Upper lobe of left lung (tissue), 6 donors: ENCODE data around the gene FAM131B. TPM values are rescaled to one million over a fixed set of nuclear protein-coding genes. Genes with fewer than 3 reads are reported as not detected.
A peak's percentile ranks its signal among the peaks of the same experiment; 100 is the strongest.
"Not testable (repeated sequence)": the region's sequence is repeated elsewhere in the genome, so short reads cannot be mapped to it uniquely, and the experiment has no call there.

Source experiments
- ATAC-seq, 2 donors: fragments of 200-7000 bp; cut with Tn5 transposase; one replicate each; pipeline ENCODE4 v1.9.1; 2022; ENCODE audit warnings: mild to moderate bottlenecking in 2 of 2, moderate library complexity in 2 of 2; ENCODE audit not compliant: low FRiP score in 2 of 2
- DNase-seq, 2 donors: peaks; one replicate each; pipeline ENCODE4 v3.0.0-alpha.2; 2019 to 2020
- H3K27ac ChIP-seq, 4 donors: fragments of 200-600 bp; sonication (generic); one replicate each; pipeline ENCODE4 v1.5.1; 2016 to 2019
- H3K27me3 ChIP-seq, 4 donors: fragments of 200-600 bp; sonication (generic); one replicate each; pipeline ENCODE4 v1.5.1; 2017 to 2019
- H3K36me3 ChIP-seq, 4 donors: fragments of 200-600 bp; sonication (generic); one replicate each; pipeline ENCODE4 v1.5.1; 2016 to 2019
- H3K4me1 ChIP-seq, 4 donors: fragments of 200-600 bp; sonication (generic); one replicate each; pipeline ENCODE4 v1.5.1; 2018 to 2019
- H3K4me3 ChIP-seq, 4 donors: fragments of 200-600 bp; sonication (generic); one replicate each; pipeline ENCODE4 v1.5.1; 2017 to 2019; ENCODE audit warnings: mild to moderate bottlenecking in 2 of 4, moderate library complexity in 1 of 4
- H3K9me3 ChIP-seq, 4 donors: fragments of 200-600 bp; sonication (generic); one replicate each; pipeline ENCODE4 v1.5.1; 2018 to 2019
- EP300 ChIP-seq, 4 donors: sonication (generic); formaldehyde crosslinking; IDR thresholded peaks; one replicate each; pipeline ENCODE4 v1.5.1; 2017; ENCODE audit warnings: antibody characterized with exemption in 4 of 4, control low read depth in 2 of 4
- POLR2A ChIP-seq, 4 donors: fragments of 450-650 bp; IDR thresholded peaks; one replicate each; pipeline ENCODE4 v1.5.1; 2016 to 2017; ENCODE audit warnings: antibody characterized with exemption in 4 of 4, mild to moderate bottlenecking in 2 of 4
- POLR2AphosphoS5 ChIP-seq, 2 donors: sonication (generic); formaldehyde crosslinking; IDR thresholded peaks; one replicate each; pipeline ENCODE4 v1.5.1; 2017; ENCODE audit warnings: antibody characterized with exemption in 2 of 2
- WGBS, 2 donors: methylation state at CpG; one replicate each; pipeline ENCODE4 v1.1.5; 2017 to 2018; 5-methylcytosine and 5-hydroxymethylcytosine counted together
- total RNA-seq, 6 donors: library from RNA; depleted of rRNA in 4 of 6; stranded (reverse); fragments of >200 nt in 4 of 6; gene quantifications; one replicate each; pipeline versions ENCODE4 v1.1.0 to v1.2.1, GENCODE V29; 2016 to 2021
- TF ChIP-seq, protein P1 (sequence below), 6 experiments: fragments of 450-650 bp in 4 of 6; fragments of 200-600 bp in 2 of 6; sonication (generic) in 2 of 6; IDR thresholded peaks; one replicate each; pipeline ENCODE4 v1.5.1; 2016 to 2019; ENCODE audit warnings: antibody characterized with exemption in 6 of 6
- donor health status: DM: no; HTN: no; CAD: no; lungs with moderate emphysema.
- donor health status: DM: no; HTN: yes; CAD: no; lungs with severe emphysema.

Gene FAM131B
- total RNA-seq, 6 donors from 2014 or later, result 0.59 to 5.7 (median 0.67) TPM; not detected in 1

DNA sequence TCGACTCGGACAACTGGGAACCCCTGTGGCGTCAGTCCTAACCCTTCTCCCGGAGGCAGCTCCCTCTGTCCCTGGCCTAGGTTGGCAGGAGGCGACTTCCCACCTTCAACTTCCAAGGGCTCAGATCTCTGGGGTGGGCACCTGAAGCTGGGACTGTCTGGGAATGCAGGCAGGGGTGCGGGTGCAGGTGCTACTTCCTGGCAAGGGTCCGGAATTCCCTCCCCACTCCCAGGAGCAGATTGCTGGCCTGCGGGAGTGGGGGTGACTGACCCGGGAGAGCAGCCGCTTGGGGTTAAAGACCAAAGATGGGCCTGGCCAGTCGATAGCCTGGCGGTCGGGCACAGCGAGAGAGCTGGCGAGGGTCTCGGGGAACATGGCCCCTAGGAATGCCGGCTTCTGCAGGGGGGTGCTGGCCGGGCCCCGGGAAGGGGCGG is 45.8 kb upstream of the FAM131B start:
- ATAC-seq, result no peak
- Histone ChIP-seq H3K4me3 (peak overlapping the region; percentile 19 to 62 (median 56)), H3K9me3 (no peaks in the 10 kb centered on the region), H3K4me1 (peaks cover 18 to 38% (median 33%) of the 10 kb centered on the region in 4 donors), H3K27me3 (no peaks in the 10 kb centered on the region), H3K27ac (peak overlapping the region; percentile 40 to 81 (median 74)), H3K36me3 (no peaks in the 10 kb centered on the region)
- 16 to 34% methylated on average over 11 to 16 of the region's 20 CpGs for WGBS, 2 donors
- DNase-seq, result no peak
- TF ChIP-seq POLR2A (IDR thresholded peaks at IDR 0.05) (no peak), POLR2AphosphoS5 (IDR thresholded peaks at IDR 0.05) (no peak), EP300 (IDR thresholded peaks at IDR 0.05) (no peak)
- TF ChIP-seq, protein P1, sequence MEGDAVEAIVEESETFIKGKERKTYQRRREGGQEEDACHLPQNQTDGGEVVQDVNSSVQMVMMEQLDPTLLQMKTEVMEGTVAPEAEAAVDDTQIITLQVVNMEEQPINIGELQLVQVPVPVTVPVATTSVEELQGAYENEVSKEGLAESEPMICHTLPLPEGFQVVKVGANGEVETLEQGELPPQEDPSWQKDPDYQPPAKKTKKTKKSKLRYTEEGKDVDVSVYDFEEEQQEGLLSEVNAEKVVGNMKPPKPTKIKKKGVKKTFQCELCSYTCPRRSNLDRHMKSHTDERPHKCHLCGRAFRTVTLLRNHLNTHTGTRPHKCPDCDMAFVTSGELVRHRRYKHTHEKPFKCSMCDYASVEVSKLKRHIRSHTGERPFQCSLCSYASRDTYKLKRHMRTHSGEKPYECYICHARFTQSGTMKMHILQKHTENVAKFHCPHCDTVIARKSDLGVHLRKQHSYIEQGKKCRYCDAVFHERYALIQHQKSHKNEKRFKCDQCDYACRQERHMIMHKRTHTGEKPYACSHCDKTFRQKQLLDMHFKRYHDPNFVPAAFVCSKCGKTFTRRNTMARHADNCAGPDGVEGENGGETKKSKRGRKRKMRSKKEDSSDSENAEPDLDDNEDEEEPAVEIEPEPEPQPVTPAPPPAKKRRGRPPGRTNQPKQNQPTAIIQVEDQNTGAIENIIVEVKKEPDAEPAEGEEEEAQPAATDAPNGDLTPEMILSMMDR (IDR thresholded peaks at IDR 0.05), result no peak

DNA sequence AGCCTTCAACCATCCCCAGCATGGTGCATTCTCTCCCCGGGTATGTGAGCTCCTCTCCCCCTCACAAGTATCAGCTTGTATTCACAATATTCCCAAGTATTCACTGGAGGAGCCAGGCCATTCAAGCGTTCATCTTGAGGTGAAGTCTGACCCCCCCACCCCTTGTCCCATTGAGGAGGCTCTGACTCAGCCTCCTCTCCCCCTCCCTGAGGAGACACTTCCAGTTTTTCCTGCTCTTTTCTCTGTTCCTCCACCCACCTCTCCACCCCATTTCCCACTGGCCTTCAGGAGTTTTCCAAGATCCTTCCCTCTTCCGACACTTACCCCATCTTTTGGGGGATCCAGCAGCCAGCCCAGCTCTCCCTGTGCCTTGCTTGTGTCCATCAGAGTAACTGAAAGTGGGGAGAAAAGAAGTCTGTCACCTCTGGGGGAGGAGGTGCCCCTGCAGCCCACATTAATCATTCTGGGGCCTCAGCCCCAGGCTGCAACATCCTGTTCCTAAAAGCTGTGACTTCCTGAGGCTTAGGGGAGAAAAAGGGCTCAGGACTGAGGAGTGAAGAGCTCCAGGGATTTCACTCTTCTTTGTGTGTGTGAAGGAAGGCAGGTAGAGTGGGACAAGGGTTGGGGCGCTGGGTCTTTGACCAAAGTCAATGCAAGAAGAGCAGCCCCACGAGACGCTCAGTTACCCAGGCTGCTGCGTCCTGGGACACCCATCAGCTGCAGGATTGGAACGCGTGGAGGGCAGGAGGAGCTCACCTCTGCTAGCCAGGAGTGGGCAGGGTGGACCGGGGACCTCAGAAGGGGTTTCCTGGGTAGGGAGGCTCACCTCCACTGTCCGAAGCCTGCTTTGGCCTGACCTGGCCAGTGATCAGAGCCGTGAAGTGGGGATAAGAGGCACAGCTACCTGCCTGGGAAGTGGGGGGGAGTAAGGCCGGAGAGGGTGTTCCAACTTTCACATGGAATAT is 45.1 kb upstream of the FAM131B start:
- peaks cover 18 to 38% (median 33%) of the 10 kb centered on the region in 4 donors for H3K4me1 ChIP-seq
- TF ChIP-seq, protein P1 (IDR thresholded peaks at IDR 0.05), result no peak
- TF ChIP-seq EP300 (IDR thresholded peaks at IDR 0.05), result no peak
- TF ChIP-seq POLR2A (IDR thresholded peaks at IDR 0.05), result no peak
- no peak for TF ChIP-seq POLR2AphosphoS5 (IDR thresholded peaks at IDR 0.05)
- no peak for DNase-seq
- H3K9me3 ChIP-seq, result no peaks in the 10 kb centered on the region
- 44 to 53% methylated on average over 10 to 13 of the region's 13 CpGs for WGBS, 2 donors
- peak; percentile 3 to 4 for ATAC-seq
- no peaks in the 10 kb centered on the region for H3K36me3 ChIP-seq
- H3K27me3 ChIP-seq, result no peaks in the 10 kb centered on the region
- peak overlapping the region; percentile 40 to 81 (median 74) for H3K27ac ChIP-seq
- H3K4me3 ChIP-seq, result peak overlapping the region in 3 of 4 donors; percentile 53 to 62 (median 59)

DNA sequence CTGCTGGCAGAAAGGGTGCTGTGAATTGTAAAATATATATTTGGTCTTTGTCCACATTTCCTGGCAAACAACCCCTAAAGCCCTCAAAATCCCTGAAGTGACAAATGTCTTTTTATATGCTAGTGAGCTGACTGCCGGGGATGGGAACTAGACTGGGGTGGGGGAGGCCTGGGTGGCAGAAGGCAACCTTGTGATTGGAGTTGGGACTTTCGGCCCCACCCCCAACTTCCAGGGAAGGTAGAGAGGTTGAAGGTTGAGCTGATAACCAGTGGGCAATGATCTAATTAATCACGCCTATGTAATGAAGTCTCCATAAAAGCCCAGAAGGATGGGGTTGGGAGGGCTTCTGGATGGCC is 43.5 kb upstream of the FAM131B start:
- DNase-seq (no peak), ATAC-seq (no peak)
- Histone ChIP-seq H3K4me3 (no peak overlapping the region), H3K27me3 (no peaks in the 10 kb centered on the region), H3K9me3 (no peaks in the 10 kb centered on the region), H3K36me3 (no peaks in the 10 kb centered on the region), H3K4me1 (peaks cover 18 to 38% (median 32%) of the 10 kb centered on the region in 4 donors), H3K27ac (peak overlapping the region in 1 of 4 donors; percentile 1)
- TF ChIP-seq, protein P1 (IDR thresholded peaks at IDR 0.05), result no peak
- TF ChIP-seq POLR2A (IDR thresholded peaks at IDR 0.05), result no peak
- no peak for TF ChIP-seq POLR2AphosphoS5 (IDR thresholded peaks at IDR 0.05)
- TF ChIP-seq EP300 (IDR thresholded peaks at IDR 0.05), result no peak
- WGBS, 2 donors, result 81 to 83% methylated on average over 3 of the region's 3 CpGs

GRCh38 chr7:143405173-143406001 is 42.9 kb upstream of the FAM131B start:
- H3K27me3 ChIP-seq, result no peaks in the 10 kb centered on the region
- TF ChIP-seq, protein P1 (IDR thresholded peaks at IDR 0.05), result no peak
- TF ChIP-seq POLR2A (IDR thresholded peaks at IDR 0.05), result no peak
- peak in 1 of 4 donors; percentile 84 for TF ChIP-seq EP300 (IDR thresholded peaks at IDR 0.05)
- TF ChIP-seq POLR2AphosphoS5 (IDR thresholded peaks at IDR 0.05), result peak; percentile 91 to 92
- no peaks in the 10 kb centered on the region for H3K36me3 ChIP-seq
- 68 to 83% methylated on average over 8 to 9 of the region's 9 CpGs for WGBS, 2 donors
- no peaks in the 10 kb centered on the region for H3K9me3 ChIP-seq
- no peak for DNase-seq
- H3K4me3 ChIP-seq, result no peak overlapping the region
- ATAC-seq, result peak; percentile 15 to 31
- H3K27ac ChIP-seq, result peak overlapping the region in 1 of 4 donors; percentile 1
- peaks cover 18 to 37% (median 30%) of the 10 kb centered on the region in 4 donors for H3K4me1 ChIP-seq

GRCh38 chr7:143402233-143402632 is 39.7 kb upstream of the FAM131B start:
- not testable (repeated sequence) for ATAC-seq, H3K4me3 ChIP-seq, DNase-seq, H3K36me3 ChIP-seq, H3K9me3 ChIP-seq, H3K4me1 ChIP-seq, H3K27me3 ChIP-seq
- H3K27ac ChIP-seq, result peak overlapping the region in 1 of 4 donors; percentile 27
- 77 to 83% methylated on average over 4 of the region's 4 CpGs for WGBS, 2 donors
